ENCODE data around the gene RBM48.
A peak's percentile ranks its signal among the peaks of the same experiment; 100 is the strongest.

DNA sequence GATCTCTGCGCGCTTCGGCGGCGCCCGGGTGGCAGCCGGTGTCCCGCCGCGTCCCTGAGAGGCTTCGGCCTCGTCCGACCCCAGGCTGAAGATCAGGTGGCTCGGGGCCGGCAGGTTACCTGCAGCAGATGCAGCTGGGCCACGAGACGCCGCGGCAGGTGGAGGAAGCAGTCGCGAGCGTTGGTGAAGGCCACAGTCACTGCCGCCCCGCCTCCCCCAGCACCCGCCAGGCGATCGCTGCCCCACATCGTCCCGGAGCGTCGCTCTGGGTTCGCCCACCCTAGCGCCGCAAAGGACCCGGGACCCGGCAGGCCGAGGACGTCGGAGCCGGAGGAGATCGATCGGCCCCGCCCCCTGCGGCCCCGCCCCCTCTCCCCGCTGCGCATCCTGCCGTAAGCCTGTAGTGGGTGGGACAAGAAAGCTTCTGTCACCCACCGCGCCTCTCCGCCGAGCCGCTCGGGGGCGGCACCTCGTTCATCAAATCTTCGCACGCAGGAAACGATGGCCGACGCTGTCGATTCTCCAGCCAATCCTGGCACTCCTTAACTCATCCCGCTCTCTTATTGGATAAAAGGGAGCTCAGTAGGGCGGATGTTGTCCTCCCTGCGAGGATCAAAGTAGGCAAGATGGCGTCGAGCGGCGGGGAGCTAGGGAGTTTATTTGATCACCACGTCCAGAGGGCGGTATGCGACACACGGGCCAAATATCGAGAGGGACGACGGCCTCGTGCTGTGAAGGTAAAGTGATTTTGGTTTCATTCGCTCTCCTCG is at the start of gene RBM48, which contains the start of gene PEX1:
- TF ChIP-seq, protein P1, sequence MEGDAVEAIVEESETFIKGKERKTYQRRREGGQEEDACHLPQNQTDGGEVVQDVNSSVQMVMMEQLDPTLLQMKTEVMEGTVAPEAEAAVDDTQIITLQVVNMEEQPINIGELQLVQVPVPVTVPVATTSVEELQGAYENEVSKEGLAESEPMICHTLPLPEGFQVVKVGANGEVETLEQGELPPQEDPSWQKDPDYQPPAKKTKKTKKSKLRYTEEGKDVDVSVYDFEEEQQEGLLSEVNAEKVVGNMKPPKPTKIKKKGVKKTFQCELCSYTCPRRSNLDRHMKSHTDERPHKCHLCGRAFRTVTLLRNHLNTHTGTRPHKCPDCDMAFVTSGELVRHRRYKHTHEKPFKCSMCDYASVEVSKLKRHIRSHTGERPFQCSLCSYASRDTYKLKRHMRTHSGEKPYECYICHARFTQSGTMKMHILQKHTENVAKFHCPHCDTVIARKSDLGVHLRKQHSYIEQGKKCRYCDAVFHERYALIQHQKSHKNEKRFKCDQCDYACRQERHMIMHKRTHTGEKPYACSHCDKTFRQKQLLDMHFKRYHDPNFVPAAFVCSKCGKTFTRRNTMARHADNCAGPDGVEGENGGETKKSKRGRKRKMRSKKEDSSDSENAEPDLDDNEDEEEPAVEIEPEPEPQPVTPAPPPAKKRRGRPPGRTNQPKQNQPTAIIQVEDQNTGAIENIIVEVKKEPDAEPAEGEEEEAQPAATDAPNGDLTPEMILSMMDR (IDR thresholded peaks at IDR 0.05) = peak; percentile 16 to 67 (median 42)
- peak; percentile 21 to 55 for TF ChIP-seq POLR2A (IDR thresholded peaks at IDR 0.05)

Measured in uterus (tissue), 2 donors.